Heart left ventricle (tissue), 13 donors: ENCODE data around the gene SPRY4.

Experiments
- POLR2A ChIP-seq, 2 donors: fragments of 450-650 bp; IDR thresholded peaks; one replicate each; pipeline ENCODE4 v1.6.1; 2017; ENCODE audit warnings: antibody characterized with exemption in 2 of 2, mild to moderate bottlenecking in 2 of 2, moderate library complexity in 2 of 2
- TF ChIP-seq, protein P1 (sequence below), 12 donors: fragments of 200-600 bp; sonication (generic) in 4 of 12; IDR thresholded peaks; one replicate each; pipeline versions ENCODE4 v1.5.0 to v1.8.0; 2018 to 2022; ENCODE audit warnings: antibody characterized with exemption in 12 of 12, mild to moderate bottlenecking in 5 of 12
- donor health status: ischemic (EF 13 %, LVEDD 7.1; RV severe dilation, severe dysfunction).
- donor health status: DM: no; HTN: yes; CAD: no.
- donor health status: DM: no; HTN: no; CAD: no.
- donor health status: ischemic (EF 25% LVEDD 6.9; RV normal size, moderate dysfunction).
- donor health status: ischemic (EF 25% LVEDD 5.7; RV mildly dilated, moderate dysfunction).
- donor health status: ischemic (EF 35%, LVEDD 5.7; RV mildly dilated, moderate dysfunction).
- donor health status: nonischemic (EF 11% LVEDD 7.7; RV severe dilation, severe dysfunction).
- donor health status: DM: yes; HTN: yes; CAD: no.
- donor health status: PGD.
- donor health status: ischemic (EF 29% LVEDD 5.4; RV normal size, mild dysfunction).
- donor health status: nonischemic (EF 23%, LVEDD 6.1; RV moderate dilation, normal function).

DNA sequence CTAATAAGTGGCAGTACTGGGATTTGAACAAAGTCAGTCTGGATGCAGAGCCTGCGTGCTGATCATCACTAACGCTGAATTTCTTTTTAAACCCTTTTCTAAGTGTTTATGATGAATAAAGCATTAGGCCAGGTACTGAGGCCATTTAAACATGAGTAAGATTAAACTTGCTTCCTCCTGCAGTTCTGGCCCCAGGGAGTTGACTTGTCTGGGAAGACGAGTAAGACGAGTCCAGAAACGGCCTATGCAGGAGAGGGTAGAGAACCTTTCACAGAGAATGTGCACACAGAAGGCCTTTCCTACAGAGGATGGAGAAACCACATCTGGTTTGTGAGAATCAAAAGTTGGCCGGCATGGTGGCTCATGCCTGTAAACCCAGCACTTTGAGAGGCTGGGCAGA lies 42.9 kb downstream of the SPRY4 start:
- TF ChIP-seq, protein P1, sequence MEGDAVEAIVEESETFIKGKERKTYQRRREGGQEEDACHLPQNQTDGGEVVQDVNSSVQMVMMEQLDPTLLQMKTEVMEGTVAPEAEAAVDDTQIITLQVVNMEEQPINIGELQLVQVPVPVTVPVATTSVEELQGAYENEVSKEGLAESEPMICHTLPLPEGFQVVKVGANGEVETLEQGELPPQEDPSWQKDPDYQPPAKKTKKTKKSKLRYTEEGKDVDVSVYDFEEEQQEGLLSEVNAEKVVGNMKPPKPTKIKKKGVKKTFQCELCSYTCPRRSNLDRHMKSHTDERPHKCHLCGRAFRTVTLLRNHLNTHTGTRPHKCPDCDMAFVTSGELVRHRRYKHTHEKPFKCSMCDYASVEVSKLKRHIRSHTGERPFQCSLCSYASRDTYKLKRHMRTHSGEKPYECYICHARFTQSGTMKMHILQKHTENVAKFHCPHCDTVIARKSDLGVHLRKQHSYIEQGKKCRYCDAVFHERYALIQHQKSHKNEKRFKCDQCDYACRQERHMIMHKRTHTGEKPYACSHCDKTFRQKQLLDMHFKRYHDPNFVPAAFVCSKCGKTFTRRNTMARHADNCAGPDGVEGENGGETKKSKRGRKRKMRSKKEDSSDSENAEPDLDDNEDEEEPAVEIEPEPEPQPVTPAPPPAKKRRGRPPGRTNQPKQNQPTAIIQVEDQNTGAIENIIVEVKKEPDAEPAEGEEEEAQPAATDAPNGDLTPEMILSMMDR (IDR thresholded peaks at IDR 0.05) = no peak
- TF ChIP-seq POLR2A (IDR thresholded peaks at IDR 0.05) = no peak
